NCI-H2227 treated with DMSO at 0.1 percent for 48 hours (cell line): Measurements from ENCODE around the gene PHF20.
A peak's percentile ranks its signal among the peaks of the same experiment; 100 is the strongest.
"Not testable (repeated sequence)": the region's sequence is repeated elsewhere in the genome, so short reads cannot be mapped to it uniquely, and the experiment has no call there.

Source experiments
- DNase-seq: peaks from one replicate; lab custom pipeline; 2025; lab: John Stamatoyannopoulos, UW

Gene PHF20

DNA sequence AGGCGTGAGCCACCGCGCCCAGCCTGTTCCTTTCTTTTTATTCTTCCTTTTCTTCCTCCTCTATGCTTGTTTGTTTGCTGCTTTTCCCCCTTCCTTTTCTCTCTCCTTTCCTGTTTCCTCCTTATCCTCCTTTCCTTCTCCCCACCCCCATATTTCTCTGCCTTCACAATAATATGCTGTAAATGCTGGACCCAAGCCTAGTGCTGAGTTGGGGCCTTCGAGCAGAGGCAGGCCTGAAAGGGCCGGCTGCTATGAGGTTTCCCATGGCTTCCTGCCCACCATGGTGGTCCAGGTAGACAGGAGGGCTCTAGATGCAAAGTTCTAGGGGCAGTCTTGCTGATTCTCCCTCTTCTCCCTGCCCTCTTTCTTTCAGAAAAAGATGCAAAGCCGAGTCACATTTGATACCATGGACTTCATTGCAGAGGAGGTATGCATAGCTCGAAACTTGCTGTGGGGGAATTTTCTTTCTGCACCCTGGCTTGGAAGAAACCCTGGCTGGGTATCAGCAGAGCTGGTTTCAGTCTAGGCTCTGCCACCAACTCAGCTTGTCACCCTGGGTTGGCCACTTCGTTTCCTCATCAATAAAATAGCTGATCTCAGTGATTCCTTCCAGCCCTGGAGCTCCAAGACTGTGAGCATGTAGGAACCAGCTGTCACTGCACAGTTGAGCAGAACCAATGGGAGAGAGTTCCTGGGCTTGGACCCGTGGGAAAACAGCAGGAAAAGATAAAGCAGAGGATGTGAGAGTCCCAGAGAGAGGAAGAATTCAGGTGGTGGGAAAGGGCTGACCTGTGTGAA is 204.0 kb downstream of the PHF20 start:
- no peak for DNase-seq

DNA sequence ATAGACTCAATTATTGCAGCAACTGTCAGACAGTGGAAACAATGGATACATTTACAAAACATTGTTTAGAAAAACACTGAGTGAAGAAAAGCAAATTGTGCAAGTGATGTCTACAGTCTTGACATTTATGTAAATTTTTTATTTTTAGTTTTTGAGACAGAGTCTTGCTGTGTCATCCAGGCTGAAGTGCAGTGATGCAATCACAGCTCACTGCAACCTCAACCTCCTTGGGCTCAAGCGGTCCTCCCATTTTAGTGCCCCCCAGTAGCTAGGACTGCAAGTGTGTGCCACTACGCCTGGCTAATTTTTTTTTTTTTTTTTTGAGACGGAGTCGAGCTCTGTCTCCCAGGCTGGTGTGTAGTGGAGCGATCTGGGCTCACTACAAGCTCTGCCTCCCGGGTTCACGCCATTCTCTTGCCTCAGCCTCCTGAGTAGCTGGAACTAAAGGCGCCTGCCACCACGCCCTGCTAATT is 206.3 kb downstream of the PHF20 start:
- DNase-seq, result no peak

DNA sequence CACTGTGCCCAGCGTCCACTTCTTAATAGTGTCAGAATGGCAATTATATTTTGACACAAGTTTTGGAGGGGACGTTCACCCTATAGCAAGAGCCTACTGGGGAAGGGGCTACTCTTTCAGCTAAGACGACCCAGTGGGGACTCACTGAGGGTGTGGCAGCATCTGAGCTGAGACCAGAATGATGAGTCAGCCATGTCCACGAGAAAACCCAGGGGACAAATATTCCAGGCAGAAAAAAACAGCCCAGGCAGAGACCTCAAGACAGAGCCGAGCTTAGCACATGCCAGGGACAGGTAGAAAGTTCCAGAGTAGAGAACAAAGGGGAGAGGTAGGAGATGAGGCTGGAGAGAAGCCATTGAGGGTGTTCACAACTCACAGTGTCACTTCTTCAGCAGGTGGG is 207.7 kb downstream of the PHF20 start:
- DNase-seq, result no peak

DNA sequence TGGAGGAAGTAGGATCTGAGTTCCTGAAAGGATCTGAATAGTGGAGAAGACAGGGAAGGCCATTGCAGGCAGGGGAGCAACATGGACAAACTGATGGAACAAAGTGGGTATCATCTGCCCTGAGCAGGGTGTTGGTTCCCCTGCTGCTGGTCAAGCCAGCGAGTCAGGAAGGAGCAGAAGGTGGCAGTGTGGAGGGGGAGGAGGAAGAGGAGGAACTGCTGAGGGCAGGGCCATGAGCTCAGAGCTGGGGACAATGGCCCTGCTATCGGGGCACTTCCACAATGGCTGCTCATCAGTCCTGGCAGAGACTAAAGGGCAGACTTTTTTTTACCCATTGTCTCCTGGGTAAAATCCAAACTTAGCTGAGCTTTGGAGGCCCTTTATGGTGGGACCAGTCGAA is 210.2 kb downstream of the PHF20 start:
- no peak for DNase-seq

DNA sequence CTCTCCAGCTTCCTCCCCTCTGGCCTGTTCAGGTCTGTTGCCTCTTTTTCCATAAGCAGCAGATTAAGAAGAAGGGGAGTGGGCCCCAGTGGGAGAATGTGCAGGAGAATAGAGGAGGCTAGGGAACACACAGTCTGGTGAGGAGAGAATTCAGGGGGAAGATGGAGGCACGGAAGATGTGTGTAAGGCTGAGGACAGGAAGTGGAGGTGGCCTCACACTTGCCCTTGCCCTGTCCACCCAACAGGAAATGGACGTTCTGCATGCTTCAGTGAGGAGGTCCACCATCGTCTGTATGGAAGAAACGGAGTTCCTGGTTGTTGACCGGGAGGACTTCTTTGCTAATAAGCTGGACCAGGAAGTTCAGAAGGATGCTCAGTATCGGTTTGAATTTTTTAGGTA is 212.6 kb downstream of the PHF20 start:
- DNase-seq, result no peak

DNA sequence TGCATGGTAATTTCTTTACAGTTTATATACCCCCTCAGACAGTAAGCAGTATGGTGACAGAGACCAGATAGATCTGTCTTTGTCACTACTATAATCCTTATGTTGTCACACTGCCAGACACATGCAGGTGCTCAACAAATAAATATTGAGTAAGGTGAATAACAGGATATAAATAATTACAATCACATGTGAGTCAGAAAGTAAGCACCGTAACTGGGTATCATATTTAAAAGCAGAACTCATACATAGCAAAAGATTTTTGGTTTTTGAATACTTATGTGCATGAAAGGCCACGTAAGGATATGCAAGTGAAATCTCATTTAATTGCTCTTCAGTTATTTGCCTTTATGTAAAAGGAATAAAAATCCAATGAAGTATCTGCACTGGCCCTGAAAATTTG is 214.0 kb downstream of the PHF20 start:
- no peak for DNase-seq

DNA sequence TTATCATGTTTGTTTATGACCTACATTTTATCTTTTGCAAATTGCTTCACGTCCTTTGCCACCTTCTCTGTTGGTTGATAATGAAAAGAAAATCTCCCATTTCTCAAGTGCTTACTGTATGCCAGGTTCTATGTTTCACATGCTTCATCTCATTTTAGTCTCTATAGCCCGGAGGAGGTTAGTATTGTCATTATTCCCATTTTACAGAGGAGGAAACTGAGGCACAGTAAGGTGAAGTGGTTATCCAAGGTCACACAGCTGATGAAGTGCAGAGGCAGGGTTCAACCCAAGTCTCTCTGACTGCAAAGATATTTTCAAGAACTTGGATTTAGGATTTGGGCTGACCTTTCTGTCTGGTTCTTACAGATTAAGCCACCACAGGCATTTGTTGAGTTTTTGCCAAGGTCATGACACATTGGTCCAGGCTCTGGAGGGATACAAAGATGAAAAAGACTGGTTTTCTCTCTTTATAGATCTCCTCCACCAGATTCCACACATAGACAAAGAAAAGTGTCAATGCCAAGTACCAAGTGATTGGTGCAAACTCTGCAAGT is 217.2 kb downstream of the PHF20 start:
- no peak for DNase-seq

DNA sequence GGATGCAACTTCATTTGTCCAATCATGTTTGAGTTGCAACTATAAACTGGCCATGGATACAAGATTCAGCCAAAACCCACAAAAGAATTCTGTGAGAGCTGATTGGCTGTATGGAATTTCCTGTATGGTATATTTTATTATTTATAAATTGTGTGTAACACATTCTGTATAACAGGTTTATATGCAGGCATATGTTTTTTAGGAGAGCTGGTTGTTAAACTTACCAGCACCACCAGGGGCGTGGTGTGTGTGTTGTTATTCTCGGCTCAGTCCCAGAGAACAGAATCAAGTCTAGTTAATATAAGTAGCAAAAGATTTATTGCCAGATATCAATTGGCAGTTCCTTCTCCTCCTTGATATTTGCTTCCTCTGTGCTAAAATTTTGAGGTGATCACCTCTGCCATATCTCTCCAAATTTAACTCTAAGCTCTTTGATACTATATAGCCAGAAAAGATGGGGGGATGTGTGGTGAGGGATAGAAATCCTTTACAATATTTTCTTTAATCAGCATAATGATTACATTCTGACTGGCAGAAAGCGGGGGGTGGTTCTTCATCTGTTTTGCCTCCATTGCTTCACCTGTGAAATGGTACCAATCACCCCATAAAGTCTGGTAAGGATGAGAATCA is 219.4 kb downstream of the PHF20 start:
- DNase-seq, result peak; percentile 24

DNA sequence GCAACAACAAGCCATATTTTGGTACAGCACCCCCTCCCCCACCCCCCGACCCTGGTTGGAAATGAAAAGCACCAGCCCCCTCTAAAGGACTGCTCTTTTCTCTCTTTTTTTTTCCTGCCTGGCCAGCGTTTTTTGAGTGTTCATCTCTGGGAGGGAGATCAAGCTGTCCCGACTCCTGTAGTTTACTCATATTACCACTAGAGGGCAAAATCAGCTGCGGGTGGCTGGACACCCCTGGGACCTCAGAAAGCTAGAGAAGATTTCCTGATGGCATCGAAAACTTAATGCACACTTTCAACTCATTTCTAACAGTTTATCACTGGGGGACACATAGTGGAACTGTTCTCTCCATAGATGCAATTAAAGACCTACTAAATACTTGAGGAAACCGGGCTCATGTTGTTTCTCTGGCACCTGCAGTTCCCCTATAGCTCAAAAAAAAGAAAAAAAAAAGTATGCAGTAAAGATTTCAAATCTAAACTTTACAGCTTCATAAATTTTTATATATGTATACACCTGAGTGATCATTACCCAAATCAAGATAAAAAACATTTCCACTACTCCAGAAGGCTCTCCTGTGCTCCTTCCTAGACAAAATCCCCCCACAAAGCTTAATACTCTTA is 221.0 kb downstream of the PHF20 start:
- DNase-seq, result peak; percentile 71

DNA sequence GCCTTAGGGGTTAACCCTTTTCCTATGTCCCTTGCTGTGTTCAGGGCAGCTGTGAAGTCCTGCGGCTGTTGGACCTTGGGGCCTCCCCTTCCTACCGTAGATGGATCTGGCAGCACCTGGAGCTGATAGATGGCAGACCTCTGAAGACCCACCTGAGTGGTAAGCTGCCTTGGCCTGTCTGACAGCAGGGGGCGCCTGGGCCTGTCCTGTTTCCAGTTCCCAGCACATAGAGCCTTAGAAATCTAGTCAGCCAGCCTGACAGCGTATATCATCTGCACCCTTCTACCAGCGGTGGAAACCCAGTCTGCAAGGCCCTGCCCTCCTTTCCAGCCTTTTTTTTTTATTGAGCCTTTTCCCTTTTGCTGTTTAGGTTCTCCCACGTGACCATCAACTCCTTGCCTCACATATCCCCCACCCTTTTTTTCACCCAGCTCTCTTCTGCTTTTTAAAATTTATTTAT is 223.2 kb downstream of the PHF20 start:
- DNase-seq, result peak; percentile 73

DNA sequence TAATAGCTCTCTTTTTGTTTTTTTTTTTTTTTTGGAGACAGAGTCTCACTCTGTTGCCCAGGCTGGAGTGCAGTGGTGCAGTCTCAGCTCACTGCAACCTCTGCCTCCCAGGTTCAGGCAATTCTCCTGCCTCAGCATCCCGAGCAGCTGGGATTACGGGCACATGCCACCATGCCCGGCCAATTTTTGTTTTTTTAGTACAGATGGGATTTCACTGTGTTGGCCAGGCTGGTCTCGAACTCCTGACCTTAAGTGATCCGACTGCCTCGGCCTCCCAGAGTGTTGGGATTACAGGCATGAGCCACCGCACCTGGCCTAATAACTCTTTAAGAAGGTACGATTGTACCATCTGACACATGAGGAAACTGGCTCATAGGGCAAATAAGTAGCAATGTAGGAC is 224.7 kb downstream of the PHF20 start:
- not testable (repeated sequence) for DNase-seq
